HT1080 (cell line): Measurements from ENCODE around the gene RHOT1. TPM values are rescaled to one million over a fixed set of nuclear protein-coding genes. Genes with fewer than 3 reads are reported as not detected.

Experiments
- DNase-seq: peaks from one replicate; pipeline ENCODE4 v3.0.0-alpha.2; 2015; ENCODE audit warnings: low read depth
- small RNA-seq: library from RNA; depleted of rRNA; stranded (forward); fragments of <200 nt; gene quantifications from one replicate; pipeline ENCODE3, GENCODE V24; 2014
- total RNA-seq: library from RNA; depleted of rRNA; stranded (reverse); fragments of >200 nt; shearing (Covaris generic); gene quantifications from 2 replicates; pipeline ENCODE4 v1.2.3, GENCODE V29; 2014; rRNA removed

RHOT1 gene
- total RNA-seq, 1 experiment from 2014 or later: 21.2 TPM

- no peak for DNase-seq
These were observed 124.3 kb downstream of the RHOT1 start for GRCh38 chr17:32266389-32267301.

GRCh38 chr17:32267690-32268205, 125.4 kb downstream of the RHOT1 start:
- no peak for DNase-seq

- DNase-seq: no peak
These were observed 126.5 kb downstream of the RHOT1 start for GRCh38 chr17:32268734-32269288.

- no peak for DNase-seq
These were observed 127.1 kb downstream of the RHOT1 start for GRCh38 chr17:32269377-32269776.

- DNase-seq: no peak
These were observed 129.5 kb downstream of the RHOT1 start for GRCh38 chr17:32271844-32272243.

GRCh38 chr17:32274101-32274500, 131.8 kb downstream of the RHOT1 start:
- DNase-seq: no peak

- DNase-seq: no peak
These were observed 132.3 kb downstream of the RHOT1 start for GRCh38 chr17:32274643-32275042.

Small RNAs within 50 kb of the gene (small RNA-seq; reads per million reads assigned to genes)
- gene UBL5P2: not detected

Other genes with a start within 250 kb of the RHOT1 start
- 53.4 and 57.4 TPM in 2 replicates for gene UTP6, start 240.8 kb upstream of the RHOT1 start, total RNA-seq
- 11.1 and 13.7 TPM in 2 replicates for gene SUZ12, start 205.5 kb upstream of the RHOT1 start, total RNA-seq
- 6.8 and 10.5 TPM in 2 replicates for gene LRRC37B, start 135.1 kb upstream of the RHOT1 start, total RNA-seq
- gene RHBDL3, start 123.3 kb downstream of the RHOT1 start, total RNA-seq: 0.03 and 0.27 TPM in 2 replicates
- 24.3 and 26.2 TPM in 2 replicates for gene C17orf75, start 199.7 kb downstream of the RHOT1 start, total RNA-seq
- 161 and 212 TPM in 2 replicates for gene ZNF207, start 207.7 kb downstream of the RHOT1 start, total RNA-seq